ENCODE measurements around the gene MSL1.

The MSL1 gene, protein sequence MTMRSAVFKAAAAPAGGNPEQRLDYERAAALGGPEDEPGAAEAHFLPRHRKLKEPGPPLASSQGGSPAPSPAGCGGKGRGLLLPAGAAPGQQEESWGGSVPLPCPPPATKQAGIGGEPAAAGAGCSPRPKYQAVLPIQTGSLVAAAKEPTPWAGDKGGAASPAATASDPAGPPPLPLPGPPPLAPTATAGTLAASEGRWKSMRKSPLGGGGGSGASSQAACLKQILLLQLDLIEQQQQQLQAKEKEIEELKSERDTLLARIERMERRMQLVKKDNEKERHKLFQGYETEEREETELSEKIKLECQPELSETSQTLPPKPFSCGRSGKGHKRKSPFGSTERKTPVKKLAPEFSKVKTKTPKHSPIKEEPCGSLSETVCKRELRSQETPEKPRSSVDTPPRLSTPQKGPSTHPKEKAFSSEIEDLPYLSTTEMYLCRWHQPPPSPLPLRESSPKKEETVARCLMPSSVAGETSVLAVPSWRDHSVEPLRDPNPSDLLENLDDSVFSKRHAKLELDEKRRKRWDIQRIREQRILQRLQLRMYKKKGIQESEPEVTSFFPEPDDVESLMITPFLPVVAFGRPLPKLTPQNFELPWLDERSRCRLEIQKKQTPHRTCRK

DNA sequence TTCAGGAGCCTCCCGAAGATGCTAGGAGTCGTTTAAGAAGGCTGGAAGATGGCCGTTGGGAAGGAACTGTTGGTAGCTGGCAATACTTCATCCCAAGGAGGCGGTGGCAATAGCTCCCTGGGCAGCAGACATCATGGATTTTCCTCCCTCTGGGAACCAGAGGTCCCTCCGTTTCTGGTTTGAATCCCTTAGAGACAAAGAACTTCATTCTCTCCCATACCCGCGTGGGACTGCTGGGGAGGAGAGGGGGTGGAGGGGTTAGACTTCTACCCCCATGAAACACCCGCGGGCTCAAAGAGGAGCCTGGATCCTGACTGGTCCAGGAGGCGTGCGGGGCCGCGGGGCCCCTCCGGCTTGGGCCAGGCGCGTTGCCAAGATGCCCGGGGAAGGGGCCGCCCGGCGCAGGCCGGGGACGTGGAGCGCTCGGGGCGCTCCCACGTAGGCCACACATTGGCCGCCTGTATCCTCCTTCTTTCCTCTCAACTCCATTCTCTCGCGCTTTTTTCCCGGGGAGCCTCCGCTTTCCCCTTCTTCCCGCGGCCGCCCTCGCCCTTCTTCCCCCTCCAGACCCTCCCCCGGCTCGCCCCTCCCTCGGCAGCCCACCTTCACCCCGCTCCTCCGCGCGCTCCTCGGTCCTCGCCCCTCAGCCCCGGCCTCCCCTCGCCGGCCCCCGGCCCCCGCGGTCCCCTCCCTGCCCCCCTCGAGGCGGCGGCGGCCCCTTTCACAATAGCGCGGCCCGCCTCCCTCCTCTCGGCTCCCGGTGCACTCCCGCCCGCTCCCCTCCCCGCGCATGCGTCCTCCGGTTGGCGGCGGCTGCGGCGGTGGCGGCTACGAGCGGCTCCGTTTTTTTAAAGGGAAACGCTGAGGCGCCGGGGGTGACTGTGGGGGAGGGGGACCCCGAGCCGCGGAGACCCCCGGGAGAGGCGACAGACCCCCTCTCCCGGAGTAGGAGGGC is at the start of gene MSL1:
TSS of gene MSL1 (plus strand) at position 791 of the 955 bp plus-strand sequence. CDS start 642 bp downstream, outside the sequence.
- peak; percentile 54 to 72 for DNase-seq

DNA sequence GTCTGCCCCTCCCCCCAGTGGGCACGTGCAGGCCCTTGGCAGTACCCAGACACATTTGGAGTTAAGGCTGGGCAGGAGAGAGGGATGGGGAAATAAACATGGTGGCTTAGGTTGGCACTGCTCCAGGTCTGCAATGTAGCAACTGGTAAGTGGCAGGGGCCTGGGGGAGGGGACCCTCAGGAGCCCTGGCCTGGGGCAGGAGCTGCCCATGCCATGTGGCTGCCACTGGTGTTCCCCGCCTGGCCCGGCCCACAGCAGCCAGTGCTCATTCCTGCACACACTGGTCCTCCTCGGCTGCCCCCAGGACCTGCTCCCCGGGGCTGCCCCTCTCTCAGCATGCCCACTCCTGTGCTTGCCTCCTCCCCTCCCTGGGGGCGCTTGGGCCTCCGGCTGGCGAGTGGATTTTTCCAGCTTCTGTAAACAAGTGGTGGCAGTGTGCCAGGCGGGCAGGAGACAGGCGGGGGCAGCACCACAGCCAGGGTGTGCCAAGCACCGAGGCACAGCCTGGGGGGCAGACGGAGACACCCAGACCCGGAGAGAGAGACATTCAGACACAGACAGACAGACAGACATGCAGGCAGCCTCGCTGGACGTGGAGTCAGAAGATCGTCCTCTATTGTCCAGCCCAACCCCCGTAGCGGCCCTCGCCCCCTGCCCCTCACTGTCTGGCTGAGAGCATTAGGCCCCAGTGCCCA is 49.6 kb upstream of the MSL1 start:
- DNase-seq = peak; percentile 83 to 89

DNA sequence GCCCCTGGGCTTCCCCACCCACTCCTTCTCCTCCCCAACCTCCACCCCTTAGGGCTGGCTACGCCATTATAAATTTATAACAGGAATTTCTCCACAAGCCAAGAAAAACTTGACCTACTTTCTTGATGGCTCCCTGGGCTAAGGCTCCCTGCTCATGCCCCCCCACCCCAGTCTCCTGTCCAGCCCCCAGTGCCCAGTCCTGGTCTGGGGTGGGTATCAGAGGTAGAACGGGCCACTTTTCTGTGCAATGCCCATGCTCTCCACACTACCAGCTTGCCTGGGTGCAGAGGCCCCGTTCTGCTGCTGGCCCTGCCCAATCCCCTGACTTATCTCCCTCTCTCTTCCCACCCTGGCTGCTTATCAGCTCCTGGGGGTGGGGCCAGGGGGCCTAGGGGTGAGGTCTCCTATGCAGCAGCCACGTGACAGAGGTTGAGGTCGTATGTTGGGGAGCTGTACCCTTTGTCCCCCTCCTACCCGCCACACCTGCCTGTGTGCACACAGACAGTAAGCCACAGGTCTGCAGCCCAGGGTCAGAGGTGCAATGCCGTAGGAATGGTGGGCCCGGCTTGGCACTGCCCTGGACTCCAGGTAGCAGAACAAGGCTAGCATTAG is 48.9 kb upstream of the MSL1 start:
- DNase-seq = no peak

DNA sequence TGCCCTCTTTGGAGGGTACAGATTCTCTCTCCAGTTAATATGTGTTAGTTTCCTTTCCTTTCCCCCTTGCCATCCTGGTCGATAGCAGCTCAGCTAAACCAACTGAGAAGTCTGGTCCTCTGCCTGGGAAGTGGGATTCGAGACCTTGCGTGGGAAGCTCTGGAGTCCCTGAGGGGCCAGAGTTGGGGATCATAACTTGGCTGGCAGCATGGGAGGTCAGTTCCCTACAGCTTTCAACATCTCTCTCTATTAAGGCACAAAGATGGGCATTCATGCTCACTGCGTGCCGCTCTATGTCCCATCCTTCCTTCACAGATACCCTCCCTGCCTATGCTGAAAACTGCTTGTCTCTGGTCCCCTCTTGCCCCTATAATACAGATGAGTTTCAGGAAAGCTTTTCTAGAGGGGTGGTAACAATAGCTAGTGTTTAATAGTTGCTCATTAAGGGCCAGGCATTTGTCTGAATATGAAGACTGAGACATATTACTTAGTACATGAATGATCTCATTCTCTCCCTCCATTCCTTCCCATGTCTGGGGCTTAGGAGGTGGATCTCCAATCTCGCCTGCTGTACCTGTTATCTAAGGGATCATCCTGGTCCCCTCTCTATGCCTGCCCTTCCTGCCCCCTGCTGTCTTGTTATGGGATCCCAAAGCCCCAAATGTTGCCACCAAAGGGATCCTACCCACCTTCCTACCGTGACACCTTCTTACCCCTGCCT is 48.2 kb upstream of the MSL1 start:
- no peak for DNase-seq

DNA sequence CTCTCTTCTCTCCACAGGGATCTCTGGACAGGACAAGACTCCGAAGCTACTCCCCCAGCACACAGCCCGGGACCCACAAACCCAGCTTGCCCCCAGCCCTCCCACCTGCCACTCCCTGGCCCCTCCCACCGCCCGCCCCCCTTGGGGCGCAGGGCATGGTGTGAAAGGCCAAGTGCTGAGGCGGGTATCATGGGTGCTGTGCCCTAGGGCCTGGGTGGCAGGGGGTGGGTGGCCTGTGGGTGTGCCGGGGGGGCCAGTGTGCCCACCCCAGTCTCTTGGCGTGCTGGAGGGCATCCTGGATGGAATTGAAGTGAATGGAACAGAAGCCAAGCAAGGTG is 47.6 kb upstream of the MSL1 start:
- DNase-seq = no peak

DNA sequence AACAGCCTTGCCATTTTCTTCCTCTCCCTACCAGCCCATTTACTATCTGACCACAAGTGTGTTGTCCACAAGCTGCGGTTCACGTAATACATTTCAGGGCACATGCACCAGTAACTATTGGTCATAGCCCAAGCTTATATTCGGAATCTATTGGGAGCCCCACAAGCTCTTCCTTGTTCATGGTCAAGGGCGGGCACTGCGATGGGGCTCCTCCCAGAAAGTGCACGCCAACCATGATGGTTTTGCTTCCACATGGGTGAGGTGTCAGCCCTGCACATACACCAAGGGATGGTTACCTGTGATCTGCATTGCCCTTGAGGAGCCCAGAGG is 46.9 kb upstream of the MSL1 start:
- DNase-seq = no peak

DNA sequence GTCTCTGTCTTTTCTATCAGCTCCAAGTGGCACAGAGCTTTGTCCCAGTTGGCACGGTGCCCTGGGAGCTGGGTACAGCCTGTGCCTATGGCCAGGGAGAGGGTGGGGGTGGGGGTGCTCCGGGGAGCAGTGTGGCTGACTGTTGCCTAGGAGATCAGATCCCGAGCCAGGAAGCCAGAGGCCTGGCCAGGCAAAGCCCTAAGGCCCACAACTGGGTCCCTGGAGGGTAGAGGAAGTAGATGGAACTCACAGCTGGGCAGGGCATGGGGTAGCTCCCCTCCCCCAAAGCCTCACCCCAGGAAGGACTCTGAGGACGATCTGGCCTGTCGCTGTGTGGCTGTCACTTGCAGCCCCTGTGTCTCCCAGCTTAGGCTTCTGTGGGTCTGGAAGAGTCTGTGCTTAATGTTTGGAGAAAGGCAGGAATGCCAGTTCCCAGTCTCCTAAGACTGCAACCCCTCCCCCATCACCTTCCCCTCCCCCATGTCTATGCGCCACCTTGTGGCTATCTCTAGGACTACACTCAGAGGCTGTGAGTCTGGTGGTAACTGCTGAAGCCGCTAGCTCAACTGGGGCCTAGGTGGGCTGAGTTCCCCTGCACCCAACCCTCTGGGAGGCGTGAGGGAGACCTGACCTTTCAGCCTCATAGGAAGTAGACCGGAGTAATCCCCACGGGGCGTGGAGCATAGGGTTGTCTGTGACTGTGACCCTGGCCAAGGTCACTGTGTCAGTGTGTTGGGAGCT is 46.4 kb upstream of the MSL1 start:
- DNase-seq = peak in 1 of 2 experiments; percentile 43

DNA sequence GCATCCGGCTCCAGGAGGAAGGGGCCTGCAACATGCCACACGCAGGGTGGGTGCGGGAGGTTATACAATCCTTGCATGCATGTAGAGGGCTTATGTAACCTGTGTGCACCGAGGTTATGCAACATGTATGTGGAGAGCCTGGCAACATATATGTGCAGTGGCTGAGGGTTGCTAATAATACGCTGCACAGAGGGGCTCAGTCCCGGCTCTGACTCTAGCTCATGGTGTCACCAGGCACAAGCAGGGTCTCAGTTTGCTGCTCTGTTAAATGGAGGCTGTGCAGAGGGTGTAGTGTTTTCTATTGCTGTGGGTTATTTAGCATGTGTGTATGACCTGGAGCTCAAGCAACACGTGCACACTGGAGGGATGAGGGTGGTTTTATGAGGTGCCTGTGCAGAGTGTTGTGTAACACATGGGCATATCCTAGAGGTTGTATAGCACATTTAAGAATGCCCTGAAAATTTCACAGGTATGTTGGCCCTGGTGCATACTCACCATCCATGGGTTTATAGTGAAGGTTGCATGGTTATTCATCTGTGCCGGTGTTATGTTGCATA is 45.8 kb upstream of the MSL1 start:
- DNase-seq = no peak

DNA sequence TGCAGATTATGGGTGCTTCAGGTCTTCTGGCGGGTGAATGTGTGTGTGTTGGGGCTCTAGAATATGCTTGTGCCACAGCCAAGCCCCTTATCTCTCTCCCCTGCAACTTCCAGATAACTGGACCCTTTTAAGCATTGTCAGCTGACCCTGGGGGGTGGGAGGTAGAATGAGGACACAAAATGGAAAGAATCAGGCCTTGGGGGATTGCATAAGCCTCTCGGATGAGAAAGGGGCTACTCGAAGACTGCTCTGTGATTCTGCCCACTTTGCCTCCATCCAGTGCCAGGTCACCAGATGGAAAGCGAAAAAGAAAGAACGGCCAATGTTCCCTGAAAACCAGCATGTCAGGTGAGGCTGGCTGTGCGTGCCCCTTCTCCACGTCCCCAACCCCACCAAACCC is 45.2 kb upstream of the MSL1 start:
- DNase-seq = no peak

DNA sequence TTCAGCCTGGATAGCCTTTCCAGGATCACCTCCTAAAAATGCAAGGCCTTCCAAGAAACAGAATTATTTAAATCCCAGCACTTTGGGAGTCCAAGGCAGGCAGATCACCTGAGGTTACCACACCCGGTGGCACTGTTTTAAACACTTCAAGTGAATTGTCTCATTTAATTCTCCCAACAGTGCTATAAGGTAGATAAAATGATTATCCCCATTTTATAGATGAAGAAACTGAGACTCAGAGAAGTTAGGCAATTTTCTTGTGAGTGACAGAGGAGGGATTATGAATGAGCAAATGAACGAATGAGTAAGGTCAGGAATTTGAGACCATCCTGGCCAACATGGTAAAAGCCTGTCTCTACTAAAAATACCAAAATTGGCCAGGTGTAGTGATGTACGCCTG is 42.2 kb upstream of the MSL1 start:
- no peak for DNase-seq

DNA sequence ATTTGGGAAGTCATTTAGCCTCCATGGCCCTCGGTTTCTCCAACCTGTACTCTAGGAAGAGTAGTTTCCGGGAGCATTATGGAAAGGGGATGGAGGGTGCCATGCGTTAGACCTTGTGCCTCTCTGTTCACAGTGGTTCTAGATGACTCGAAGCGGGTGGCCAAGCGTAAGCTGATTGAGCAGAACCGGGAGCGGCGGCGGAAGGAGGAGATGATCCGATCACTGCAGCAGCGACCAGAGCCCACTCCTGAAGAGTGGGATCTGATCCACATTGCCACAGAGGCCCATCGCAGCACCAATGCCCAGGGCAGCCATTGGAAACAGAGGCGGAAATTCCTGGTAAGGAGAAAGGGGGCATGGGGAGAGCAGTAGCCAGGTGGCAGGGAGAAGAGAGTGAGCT is 37.3 kb upstream of the MSL1 start:
- no peak for DNase-seq

DNA sequence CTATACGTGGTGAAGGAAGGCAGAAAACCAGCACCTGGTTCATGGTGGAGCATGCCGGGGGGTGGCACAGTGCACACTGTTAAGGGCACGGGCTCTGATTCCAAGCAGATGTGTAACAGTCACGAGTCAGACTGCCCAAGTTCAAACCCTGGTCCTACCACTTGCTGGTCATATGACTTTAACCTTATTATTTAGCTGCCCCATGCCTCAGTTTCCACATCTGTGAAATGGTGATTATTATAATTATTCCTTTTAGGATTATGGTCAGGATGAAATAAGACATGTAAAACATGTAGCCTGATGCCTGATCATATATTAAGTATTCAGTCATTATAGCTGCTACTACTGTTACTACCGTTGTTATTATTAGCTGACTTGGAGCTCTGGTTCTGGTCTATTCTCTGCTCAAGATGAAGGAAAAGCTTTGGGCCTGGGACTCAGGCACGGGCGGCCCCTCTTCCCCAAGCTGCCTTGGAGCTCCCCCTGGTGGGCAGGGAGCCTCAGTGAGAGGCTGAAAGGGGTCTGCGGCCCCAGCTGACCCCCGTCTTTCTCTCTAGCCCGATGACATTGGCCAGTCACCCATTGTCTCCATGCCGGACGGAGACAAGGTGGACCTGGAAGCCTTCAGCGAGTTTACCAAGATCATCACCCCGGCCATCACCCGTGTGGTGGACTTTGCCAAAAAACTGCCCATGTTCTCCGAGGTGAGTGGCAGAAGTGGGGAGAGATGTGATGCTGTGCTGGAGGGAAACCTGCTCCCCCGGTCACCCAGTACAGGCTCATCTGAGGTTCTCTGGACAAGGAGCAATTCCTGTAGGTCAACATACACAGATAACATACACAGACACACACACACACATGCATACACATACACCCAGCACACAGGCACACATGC is 35.4 kb upstream of the MSL1 start:
- DNase-seq = peak; percentile 17 to 46

DNA sequence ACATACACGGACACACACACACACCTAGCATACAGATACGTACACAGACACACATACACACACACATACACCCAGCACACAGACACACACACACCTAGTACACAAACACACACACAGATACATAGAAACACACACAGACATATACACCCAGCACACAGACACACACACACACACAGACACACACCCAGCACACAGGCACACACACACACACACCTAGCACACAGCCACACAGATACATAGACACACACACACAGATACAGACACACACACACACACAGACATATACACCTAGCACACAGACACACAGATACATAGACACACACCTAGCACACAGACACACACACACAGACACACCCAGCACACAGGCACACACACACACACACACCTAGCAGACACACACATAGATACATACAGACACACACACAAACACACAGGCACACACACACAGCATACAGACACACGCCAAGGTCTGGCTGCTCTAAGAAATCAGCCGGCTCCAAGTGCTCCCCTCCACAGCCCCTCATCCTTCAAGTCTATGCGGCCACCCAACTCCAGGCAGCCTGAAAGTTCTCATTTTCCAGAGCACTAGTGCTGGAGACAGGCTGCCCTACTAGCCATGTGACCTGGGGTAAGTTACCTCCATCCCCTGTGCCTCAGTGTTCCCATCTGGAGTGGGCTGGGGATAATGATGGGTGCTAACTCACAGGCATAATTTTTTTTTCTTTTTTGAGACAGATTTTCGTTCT is 34.5 kb upstream of the MSL1 start:
- DNase-seq = no peak

DNA sequence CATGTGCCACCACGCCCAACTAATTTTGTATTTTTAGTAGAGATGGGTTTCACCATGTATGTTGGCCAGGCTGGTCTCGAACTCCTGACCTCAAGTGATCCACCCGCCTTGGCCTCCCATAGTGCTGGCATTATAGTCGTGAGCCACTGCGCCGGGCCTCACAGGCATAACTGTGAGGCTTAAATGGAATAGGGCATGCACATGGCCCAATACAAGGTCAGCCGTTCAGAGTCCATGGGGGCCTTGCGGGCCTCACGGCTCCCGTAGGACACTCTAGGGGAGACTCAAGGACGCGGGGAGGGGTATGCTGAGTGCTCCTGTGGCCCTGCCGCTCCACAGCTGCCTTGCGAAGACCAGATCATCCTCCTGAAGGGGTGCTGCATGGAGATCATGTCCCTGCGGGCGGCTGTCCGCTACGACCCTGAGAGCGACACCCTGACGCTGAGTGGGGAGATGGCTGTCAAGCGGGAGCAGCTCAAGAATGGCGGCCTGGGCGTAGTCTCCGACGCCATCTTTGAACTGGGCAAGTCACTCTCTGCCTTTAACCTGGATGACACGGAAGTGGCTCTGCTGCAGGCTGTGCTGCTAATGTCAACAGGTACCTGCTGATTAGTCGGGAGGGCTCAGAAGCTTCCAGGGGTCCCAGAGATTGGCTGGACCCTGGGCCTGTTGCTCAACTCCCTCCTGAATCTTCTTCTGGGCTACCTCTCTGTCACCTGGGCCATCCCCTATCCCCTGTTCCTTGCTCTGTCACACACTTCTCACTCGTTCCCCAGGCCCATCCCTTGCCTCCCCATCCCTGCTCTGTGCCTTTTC is 33.7 kb upstream of the MSL1 start:
- DNase-seq = no peak

DNA sequence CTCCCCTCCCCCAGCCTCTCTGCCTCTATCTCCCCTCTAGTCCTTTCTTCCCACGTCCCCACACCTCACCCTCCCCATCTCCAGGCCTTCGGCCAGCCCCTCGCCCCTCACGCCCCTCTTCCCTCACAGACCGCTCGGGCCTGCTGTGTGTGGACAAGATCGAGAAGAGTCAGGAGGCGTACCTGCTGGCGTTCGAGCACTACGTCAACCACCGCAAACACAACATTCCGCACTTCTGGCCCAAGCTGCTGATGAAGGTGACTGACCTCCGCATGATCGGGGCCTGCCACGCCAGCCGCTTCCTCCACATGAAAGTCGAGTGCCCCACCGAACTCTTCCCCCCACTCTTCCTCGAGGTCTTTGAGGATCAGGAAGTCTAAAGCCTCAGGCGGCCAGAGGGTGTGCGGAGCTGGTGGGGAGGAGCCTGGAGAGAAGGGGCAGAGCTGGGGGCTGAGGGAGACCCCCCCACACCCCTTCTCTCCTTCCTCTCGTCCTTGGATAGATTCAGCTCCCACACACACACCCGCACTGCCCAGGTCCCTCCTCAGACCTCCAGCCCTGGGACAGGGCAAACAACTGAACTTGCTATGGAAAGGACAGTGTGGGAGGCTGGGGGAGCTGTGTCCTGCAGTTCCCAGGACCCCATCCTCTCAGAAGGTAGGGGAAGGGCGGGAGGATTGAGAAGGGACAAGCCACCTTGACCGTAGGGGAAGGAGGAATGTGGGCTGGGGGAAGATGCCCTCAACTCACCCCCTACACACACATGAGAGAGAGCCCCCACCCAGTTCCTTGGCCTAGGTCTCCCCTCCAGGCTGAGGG is 32.5 kb upstream of the MSL1 start:
- no peak for DNase-seq

DNA sequence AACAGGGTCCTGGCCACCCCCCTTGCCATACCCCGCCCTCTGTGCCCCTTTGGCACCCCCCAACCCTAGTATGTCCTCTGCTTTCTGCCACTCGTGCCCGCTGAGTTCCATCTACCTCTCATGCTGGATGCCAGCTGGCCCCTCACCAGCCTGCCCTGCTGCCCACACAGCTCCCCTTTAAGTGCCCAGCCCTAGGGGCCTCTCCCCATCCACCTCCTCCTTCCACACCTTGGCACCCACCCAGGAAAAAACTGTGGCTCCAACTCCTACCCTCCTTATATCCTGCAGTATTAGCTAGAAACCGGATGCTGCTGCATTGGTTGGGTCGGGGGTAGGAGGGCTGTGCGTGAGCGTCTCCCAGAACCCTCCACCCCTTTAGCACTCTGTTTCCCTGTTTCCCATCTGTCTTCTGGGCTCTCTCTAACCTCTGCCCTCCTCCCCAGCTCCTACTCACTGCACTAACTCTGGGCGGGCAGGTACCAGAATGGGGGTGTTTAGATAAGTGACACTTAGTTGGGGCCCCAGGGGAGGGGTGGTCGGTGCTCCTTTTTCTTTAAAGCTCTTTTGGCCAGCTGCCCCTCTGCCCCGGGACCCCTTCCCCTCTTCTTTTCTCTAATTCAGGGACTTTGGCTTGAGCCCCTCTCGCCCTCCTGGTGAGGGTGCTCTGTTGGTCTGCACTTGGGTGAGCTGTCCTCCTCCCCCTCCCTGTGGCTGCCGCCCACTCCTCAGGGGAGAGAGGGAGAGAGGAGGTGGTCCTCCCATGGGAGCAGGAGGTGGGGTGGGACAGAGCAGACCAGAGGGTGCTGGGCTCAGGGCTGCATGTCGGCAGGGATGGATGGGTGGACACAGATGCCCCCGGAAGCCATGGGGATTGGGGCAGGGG is 31.3 kb upstream of the MSL1 start:
- no peak for DNase-seq

Measured in NCI-H524 (cell line).